GM19043 (cell line): ENCODE measurements around the gene CFAP251.
"Not testable (repeated sequence)": the region's sequence is repeated elsewhere in the genome, so short reads cannot be mapped to it uniquely, and the experiment has no call there.

ENCODE experiments used
- ATAC-seq: cut with Tn5 transposase; IDR thresholded peaks from one replicate; pipeline ENCODE4 v1.9.1; 2021; ENCODE audit warnings: low read depth; ENCODE audit not compliant: unreplicated experiment

The CFAP251 gene

GRCh38 chr12:122024132-122024785 lies 105.9 kb downstream of the CFAP251 start:
- no peak for ATAC-seq

GRCh38 chr12:122026706-122027333 lies 108.4 kb downstream of the CFAP251 start:
- ATAC-seq: no peak

GRCh38 chr12:122028165-122028904 lies 109.9 kb downstream of the CFAP251 start:
- no peak for ATAC-seq

GRCh38 chr12:122028905-122029560 lies 110.6 kb downstream of the CFAP251 start:
- ATAC-seq: no peak

GRCh38 chr12:122029620-122030423 lies 111.4 kb downstream of the CFAP251 start:
- no peak for ATAC-seq

GRCh38 chr12:122030424-122031035 lies 112.1 kb downstream of the CFAP251 start:
- ATAC-seq: no peak

GRCh38 chr12:122031342-122032216 lies 113.2 kb downstream of the CFAP251 start:
- no peak for ATAC-seq

- ATAC-seq: no peak
Measured at GRCh38 chr12:122032580-122032979, 114.2 kb downstream of the CFAP251 start.

- ATAC-seq: no peak
Measured at GRCh38 chr12:122035292-122035691, 116.9 kb downstream of the CFAP251 start.

- ATAC-seq: no peak
Measured at GRCh38 chr12:122036153-122036552, 117.8 kb downstream of the CFAP251 start.

- ATAC-seq: peak; percentile 49
Measured at GRCh38 chr12:122040579-122041386, 122.4 kb downstream of the CFAP251 start.

- not testable (repeated sequence) for ATAC-seq
Measured at GRCh38 chr12:122041458-122041857, 123.1 kb downstream of the CFAP251 start.

- no peak for ATAC-seq
Measured at GRCh38 chr12:122042910-122043309, 124.5 kb downstream of the CFAP251 start.

GRCh38 chr12:122043476-122043875 lies 125.1 kb downstream of the CFAP251 start:
- ATAC-seq: no peak

- ATAC-seq: no peak
Measured at GRCh38 chr12:122045262-122045661, 126.9 kb downstream of the CFAP251 start.

GRCh38 chr12:122046145-122046544 lies 127.8 kb downstream of the CFAP251 start:
- ATAC-seq: no peak

- ATAC-seq: no peak
Measured at GRCh38 chr12:122048151-122048550, 129.8 kb downstream of the CFAP251 start.

GRCh38 chr12:122049827-122050226 lies 131.4 kb downstream of the CFAP251 start:
- no peak for ATAC-seq
